CD4-positive, alpha-beta T cell treated with Interleukin-10 for 1 hour (primary cell): ENCODE results near the gene FTCD.
A peak's percentile ranks its signal among the peaks of the same experiment; 100 is the strongest.
"Not testable (repeated sequence)": the region's sequence is repeated elsewhere in the genome, so short reads cannot be mapped to it uniquely, and the experiment has no call there.

ENCODE experiments used
- DNase-seq: peaks from one replicate; pipeline ENCODE4 v3.0.0-alpha.2; 2020

FTCD gene

DNA sequence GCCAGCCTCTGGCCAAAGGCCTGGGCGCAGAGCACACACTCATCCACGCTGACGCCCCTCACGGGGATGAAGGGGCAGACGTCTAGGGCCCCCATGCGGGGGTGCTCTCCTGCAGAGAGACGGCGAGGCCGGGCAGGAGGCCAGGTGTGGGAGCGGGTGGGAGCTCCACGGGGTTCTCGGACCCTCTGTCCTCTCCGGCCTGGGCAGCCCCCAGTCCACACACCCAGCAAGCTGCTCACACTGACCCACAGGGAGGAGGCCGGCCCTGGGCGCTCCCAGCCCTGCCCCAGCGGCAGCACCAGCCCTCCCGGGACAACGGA lies 2.5 kb downstream of the FTCD start:
- no peak for DNase-seq

DNA sequence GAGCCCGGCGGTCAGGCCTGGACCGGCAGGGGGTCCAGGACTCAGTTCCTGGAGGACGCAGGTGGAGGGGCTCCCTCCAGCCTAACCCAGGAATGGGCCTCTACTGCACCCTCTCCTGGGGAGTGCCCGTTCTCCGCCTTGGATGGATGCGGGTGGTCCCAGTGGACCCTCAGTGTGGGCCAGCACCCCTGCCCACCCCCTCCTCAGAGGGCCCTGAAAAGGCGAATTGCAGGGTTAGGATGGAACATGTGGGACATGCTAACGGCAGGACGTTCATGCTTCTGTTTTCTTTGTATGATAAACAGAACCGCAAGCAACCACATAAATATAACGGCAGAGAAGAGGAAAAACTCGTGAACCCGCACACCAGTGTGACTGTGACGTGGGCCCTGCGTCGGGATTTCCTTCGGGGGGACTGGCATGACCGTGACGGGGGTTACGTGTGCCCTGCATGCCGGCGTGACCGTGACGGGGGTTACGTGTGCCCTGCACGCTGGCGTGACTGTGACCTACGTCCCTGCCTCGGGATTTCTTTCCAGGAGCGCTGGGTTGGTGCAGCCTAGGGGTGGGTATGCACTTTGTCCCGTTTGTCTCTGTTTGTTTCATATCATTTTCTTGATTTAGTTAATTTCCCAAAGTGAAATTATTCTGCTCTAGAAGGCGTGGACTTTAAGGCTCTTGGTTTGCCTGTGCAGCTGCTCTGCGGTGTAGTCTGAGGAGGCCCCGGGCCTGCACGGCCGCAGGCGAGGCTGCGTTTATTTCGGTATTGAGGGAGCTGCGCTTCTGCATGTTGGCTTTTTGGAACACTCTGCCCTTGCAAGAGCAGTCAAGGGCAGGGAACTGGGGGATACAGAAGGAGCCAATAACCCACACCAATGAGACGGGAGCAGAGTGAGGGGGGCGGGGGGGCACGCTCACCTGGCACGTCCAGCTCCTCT lies 3.1 kb downstream of the FTCD start:
- no peak for DNase-seq

DNA sequence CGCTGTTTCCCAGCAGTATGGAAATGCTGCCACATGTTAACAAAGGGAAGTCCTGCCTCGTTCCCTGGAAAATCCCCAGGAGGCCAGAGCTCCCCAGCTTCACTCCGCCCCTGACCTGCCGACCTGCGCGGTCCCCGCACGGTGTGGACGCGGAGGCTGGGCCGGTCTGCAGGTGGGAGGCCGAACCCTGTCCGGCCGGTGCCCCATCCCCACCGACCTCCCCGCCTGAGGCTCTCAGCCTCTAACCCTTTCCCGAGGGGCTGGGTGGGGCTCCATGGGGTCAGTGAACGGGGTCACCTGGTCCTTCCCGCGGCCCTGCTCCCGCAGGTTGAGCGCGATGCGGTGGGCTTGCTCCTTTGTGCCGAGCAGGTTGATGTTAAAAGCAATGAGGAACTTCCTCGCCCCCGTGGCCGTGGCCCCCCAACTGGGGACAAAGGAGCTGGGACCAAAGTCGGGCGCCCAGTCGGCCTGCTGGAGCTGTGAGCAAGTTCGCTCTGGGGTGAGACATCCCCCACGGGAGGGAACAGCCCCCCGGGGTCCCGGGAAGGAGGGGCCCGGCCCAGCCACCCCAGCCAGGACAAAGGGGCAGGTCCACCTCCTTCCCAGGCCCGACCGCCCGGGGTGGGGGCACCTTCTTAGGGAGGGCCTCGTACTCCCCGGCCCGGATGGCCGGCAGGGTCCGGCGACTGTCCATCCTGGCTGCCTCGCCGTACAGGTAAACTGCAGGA lies 4.0 kb downstream of the FTCD start:
- no peak for DNase-seq

DNA sequence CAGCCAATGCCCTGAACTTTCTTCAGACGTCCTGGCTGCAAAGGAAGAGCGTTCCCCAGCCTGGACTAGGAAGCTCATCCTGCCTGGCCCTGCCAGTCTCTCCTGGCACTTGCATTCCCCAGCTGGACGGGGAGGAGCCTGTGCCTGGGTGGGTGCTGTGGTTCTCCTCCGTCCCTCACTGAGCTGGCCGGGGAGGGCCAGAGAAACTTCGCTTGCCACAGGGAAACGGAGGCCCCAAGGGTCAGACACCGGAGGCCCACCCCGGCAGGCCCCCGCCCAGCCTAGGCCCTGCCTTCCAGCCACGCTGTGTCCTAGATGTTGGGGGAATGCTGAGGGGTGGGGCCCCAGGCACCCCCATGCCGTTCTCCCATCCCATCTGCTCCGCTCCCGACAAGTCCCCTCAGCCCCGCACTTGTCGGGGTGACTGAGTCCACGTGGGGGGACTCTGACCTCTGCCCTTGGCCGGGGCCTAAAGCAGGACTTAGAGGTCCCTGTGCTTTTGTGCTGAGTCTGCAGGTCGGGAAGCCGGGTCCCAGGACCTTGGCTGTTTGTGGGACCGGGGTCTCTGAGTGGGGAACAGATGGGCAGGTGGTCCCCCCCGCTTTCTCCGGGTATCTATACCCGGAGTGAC lies 4.8 kb downstream of the FTCD start:
- no peak for DNase-seq

DNA sequence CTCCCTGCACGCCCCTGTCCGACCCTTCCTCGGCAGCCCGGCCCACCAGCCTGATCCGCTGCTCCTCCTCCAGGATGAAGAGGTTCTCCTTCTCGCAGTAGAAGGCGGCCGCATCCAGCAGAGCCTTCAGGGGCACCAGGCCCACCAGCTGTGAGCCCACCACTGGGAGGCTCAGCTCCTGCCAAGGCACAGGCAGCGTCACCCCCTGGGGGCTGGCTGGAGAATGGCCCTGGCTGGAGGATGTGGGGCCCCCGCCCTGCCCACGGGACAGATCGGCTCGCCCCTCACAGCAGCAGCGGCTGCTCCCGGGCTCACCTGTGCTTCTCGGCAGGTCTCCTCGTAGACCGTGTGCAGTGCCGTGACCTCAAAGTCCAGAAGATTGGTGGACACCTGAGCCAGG lies 5.3 kb downstream of the FTCD start:
- DNase-seq, result no peak

DNA sequence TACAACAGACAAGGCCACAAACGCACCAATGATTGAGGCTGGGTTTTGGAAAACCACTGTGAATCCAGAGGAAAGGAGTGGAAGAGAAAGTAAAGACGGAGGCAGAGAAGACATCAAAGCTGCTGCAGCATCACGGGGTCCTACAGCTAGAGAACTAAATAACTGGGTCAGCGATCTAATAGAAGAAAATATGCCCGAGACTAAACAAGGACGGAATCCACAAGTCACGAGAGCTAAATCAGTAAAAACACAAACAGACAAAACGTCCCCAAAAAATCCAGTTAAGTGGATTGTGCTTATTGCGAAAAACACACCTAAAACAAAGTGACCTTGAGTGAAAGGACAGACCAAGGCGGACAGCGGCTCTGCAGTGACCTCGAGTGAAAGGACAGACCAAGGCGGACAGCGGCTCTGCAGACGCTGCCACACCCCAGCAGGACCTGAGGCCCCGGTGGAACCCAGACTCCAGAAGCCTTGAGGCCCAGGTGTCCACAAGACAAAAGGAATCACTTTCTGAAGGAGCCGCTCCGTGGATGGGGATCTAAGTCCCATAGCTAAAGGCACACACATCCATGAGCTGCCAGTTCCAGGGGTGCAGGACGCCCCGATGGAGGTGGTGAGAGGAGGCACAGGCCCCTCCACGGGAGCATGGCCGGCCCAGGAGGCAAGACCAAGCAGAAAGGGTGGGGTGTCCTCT lies 6.0 kb downstream of the FTCD start:
- no peak for DNase-seq

DNA sequence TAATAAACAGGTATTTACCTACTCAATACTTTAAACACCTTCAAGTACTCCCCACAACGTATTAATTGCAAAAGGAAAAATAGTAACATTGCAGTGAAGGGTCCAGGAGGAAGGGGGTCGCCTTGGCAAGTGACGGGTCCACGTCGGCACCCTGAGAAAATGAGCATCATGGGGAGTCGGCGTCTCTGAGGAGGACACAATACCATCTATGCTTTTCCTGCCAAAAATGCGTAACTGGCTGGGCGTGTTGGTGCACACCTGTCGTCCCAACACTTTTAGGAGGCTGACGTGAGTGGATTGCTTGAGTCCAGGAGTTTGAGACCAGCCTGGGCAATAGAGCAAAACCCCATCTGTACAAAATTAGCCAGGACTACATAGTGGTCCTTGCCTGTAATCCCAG lies 7.3 kb downstream of the FTCD start:
- DNase-seq, result no peak

DNA sequence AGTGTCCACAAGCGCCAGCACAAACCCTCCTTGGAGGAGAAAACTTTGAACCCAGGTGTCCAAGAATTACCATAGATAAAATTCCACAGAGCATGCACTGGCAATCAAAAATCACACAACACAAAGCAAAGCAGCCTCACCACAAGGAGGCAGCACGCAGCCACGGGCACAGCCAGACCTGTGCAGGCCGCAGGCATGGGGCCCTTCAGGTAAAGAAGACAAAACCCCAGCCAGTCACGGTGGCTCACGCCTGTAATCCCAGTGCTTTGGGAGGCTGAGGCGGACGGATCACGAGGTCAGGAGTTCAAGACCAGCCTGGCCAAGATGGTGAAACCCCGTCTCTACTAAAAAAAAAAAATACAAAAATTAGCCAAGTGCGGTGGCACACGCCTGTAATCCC lies 8.0 kb downstream of the FTCD start:
- peak; percentile 65 for DNase-seq

DNA sequence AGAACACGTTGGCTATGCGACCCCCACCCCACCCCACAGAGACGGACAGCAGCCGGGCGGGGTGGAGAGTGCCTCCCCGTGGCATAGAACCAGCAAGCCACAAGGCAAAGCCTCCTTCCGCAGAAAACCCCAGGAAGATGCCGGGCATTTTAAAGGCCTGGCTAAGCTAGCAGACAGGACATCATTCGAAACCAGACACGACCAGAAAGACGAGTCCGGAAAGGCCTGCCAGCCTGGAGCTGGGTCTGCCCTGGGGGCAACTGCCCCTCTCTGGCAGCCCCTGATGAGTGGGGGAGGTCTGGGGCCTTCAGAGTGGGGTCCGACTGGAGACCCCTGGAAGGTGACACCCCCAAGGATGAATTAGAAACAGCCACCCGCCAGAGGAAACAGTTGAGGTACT lies 8.5 kb downstream of the FTCD start:
- no peak for DNase-seq

DNA sequence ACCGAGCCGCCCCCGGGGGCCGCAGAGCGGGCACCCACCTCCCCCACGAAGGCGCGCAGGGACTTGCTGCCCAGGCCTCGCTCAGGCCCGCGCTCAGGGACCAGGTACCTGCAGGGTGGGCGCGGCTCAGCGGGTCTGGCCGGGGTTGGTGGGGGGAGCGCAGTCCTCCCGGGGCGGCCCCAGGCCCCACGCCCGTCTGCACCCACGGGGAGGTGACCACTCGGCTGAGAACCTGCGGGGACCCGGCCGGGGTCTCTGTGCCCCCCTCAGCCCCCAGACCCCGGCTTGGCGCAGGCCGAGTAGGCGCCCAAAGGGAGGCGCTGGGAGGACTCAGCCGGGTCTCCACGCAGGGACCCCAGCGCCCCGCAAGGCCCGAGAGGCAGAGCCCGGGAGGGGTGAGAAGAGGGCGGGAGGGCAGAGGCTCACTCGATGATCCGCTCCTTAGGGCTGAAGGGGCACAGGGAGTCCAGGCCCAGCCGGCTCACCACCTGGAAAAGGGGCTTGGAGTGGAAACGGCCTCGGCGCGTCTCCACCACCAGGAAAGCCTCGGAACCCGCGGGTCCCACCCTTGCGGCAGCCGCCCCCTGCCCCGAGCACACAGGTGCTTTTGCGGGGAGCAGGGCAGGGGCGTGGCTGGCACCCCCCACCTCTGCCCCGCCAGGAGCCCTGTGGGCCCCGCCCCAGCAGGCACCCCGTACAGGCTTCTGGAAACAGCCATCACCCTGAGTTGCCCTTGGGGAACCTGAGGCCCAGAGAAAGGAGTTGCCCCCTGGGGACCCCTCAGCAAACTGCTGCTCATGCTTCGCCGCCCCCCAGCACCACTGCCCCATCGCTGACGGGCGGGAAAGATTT lies 9.3 kb downstream of the FTCD start:
- no peak for DNase-seq

DNA sequence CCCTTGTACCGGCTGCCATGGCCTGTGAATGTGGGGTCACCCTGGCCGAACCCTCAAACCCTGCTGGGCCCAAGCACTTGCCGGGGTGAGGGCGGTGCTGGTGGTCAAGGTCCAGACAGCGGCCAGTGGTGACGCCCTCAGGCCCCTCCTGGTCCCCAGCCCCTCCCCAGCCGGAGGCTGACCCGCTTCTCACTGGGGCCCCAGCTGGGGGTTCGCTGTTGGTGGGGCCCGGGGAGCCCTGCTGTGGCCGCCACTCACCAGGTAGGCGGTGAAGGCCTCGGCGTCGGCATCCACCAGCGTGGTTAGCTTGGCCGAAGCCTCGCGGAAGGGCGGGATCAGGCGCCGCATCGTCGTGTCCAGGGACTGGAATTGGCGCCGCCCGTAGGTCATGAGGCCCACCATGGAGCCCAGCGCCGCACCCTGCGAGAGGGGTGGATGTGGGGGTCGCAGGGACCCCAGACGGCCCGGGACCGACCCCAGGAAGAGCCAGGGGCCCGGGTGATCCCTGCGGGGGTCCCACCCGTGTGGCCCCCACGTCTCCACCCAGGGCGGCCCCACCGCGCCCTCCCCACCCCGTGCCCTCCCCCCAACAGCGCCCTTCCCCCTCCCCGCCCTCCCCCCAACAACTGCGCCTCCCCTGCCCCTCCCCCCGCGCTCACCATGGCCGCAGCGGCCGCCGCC lies 10.1 kb downstream of the FTCD start:
- no peak for DNase-seq

DNA sequence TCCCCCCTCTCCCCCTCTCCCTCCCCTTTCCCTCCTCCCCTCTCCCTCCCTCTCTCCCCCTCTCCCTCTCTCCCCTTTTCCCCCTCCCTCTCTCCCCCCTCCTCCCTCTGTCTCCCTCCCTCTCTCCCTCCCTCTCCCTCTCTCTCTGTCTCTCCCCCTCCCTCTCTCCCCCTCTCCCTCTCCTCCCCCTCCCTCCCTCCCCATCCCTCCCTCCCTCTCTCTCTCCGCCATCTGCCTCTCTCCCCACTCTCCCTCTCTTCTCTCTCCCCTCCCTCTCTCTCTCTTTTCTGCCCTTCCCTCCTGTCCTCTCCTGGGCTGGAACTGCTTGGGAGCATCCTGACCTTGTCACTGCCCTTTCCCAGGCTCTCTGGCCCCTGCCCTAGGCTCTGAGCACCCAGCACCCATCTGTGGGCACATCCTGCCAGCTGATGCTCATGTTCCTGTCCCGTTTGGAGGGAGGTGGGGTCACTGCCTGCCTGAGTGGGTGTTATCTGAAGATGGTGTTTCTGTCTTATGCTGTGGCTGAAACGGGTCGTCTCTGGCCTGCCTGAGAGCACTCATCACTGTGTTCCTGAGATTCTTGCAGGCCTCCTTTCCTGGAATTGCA lies 10.8 kb downstream of the FTCD start:
- no peak for DNase-seq

DNA sequence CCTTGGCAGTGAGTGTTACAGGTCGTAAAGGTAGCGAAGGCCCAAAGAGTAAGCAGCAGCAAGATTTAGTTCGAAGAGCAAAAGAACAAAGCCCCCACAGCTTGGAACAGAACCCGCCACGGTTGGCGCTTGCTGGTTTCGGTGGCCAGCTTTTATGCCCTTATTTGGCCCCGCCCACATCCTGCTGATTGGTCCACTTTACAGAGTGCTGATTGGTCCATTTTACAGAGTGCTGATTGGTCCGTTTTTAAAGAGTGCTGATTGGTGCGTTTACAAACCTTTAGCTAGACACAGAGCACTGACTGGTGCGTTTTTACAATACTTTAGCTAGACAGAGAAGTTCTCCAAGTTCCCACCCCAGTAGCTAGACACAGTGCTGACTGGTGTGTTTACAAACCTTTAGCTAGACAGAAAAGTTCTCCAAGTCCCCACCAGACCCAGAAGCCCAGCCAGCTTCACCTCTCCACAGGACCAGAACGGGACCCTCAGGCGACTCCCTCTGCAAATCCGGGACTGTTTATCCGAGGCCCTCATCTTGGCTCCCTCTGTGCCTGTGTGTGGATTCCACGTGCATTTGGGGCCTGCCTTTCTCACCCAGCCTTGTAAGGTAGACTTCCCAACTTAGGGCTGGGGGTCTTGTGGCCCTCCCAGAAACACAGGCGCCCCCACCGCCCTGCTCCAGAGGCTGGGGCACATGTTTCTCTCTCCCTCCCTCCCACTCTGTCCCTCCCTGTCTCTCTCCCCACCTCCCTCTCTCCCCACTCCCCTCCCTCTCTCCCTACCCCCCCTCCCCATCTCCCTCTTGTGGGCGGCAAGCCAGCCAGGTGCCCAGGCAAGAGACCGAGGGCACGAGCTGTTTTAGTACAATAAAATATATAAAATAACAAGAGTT lies 12.6 kb downstream of the FTCD start:
- DNase-seq, result peak; percentile 43

DNA sequence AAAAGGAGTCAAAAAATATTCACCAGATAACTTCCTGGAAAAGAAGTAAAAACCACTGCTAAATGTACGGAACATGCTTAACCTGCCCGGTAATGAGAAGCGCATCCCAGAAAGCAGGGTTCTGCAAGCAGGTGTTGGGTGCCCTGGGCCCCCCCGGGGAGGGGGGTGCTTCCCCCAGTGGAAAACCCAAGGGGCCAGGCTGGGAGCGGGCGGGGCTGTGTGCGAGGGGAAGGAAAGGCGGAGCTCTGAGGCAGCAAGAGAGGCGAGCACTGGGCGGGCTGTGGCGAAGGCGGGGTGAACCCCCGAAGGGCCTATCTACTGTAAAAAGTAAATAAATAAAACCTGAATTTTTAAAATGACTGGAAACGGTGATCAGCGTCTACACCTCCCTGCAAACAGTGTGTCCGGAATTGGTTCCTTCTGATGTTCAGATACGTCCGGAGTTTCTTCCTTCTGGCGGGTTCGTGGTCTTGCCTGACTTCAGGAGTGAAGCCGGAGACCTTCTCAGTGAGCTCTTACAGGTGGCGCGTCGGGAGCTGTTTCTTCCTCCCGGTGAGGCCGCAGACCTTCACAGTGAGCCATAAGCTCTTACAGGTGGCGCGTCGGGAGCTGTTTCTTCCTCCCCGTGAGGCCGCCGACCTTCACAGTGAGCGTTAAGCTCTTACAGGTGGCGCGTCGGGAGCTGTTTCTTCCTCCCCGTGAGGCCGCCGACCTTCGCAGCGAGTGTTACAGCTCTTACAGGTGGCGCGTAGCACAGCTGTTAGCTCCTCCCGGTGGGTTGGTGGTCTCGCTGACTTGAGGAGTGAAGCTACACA lies 13.4 kb downstream of the FTCD start:
- no peak for DNase-seq

DNA sequence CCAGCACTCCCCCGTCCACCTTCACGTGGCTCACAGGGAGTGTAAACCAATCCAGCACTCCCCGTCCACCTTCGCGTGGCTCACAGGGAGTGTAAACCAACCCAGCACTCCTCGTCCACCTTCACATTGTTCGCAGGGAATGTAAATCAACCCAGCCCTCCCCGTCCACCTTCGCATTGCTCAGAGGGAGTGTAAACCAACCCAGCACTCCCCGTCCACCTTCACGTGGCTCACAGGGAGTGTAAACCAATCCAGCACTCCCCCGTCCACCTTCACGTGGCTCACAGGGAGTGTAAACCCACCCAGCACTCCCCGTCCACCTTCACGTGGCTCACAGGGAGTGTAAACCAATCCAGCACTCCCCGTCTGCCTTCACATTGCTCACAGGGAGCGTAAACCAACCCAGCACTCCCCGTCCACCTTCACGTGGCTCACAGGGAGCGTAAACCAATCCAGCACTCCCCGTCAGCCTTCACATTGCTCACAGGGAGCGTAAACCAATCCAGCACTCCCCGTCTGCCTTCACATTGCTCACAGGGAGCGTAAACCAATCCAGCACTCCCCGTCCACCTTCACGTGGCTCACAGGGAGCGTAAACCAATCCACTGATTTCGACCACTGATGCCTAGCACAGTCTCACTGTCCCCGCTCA lies 14.9 kb downstream of the FTCD start:
- not testable (repeated sequence) for DNase-seq

DNA sequence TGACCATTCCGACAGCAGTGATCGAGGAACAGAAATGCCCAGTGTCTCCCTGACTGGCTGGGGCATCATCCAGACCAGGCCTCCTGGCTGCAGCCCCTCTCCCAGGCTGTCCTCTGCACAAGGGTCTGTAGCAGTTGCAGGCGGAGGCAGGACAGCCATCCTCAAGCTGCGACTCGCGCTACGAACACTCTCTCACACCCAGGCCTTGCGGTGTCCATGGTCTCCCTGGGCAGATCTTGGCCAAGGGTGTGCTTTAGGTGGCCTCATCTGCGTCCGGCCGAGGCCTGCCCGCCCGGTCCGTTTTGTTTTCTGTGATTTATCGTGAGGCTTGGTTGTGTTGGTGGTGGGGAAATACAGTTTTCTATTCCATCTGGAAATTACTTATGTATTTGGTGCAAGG lies 15.7 kb downstream of the FTCD start:
- no peak for DNase-seq

DNA sequence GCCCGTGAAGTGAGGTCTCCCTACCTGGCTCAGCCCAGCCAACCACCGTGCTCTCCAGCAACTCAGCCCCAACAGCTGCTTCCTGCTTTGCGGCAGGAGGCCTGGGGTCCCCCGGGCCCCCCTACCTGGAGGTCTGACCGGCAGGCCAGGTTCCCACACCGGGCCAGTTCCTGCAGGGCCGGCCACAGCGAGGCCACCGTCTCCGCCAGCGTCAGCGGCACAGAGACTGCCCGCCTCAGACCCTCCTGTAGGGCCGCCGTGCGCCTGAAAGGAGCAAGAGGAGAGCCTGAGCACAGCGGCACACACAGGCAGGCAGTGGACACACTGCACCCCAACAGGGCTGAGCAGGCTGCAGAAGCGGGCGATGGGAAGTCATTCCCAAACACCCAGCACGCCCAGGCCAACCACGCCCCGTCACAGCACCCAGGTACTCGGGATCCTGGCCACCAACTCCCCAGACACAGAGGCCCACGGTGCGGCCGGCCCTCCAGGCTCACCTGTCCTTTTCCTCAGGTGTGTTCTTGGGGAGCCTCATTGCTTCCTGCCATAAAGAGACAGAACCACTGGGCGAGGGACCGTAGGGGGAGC lies 16.9 kb downstream of the FTCD start:
- DNase-seq, result no peak

DNA sequence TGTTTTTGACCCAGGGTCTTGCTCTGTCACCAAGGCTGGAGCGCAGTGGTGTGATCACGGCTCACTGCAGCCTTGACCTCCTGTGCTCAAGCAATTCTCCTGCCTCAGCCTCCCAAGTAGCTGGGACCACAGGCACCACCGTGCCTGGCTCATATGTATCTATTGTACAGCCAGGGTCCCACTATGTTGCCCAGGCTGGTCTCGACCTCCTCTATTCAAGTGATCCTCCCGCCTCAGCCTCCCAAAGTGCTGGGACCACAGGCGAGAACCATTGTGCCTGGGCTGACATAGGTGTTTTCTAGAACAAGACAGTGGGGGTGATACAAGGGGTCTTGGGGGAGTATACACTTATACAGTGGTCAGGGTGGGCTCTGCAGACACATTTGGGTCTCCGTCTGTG lies 17.5 kb downstream of the FTCD start:
- DNase-seq, result no peak
